Measurements from ENCODE around the gene PPM1L.

PPM1L gene

DNA sequence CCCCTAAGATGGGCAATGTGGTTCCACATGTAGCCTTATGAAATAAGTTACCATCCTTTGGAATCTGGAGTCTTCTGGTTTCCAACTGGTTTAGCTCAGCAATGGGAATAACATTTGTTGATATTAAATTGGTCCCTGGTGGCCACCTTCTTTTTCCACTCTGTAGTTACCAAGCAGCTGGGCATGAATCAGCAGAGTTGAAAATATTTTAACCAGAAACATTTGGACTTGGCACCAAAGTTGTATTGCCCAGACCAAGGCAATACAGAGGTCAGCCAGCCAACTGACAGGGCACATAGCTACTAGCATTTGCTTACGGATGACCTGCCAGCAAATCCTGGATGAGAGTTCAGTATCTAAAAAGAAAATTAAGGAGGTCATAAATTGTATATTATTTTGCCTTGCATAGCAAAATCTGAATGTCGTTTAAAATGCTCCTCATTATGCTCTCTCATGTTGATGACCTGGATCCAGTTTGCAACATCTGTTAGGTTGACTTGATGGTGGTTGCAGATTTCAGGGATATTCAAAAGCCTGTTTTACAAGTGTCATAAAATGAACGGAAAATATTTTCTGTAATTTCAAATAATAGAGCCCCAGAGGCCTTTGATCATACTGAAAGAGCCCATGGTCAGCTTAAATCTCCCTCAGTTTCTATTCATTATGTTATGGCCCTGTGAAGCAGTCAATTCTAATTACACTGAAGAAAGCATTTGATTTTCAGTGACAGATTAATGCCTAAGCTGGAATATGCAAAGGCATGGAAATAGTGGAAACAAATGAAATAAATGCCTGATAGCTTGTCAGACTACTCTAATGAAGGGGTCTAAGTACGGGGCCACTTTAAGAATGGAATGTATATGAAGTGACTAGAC is 54.6 kb downstream of the PPM1L start:
- H4K20me1 ChIP-seq: peaks cover 0 to 10% (median 0%) of the 10 kb centered on the region in 11 experiments; a peak in 3 of 22 replicates
- no peak overlapping the region for H3K4me3 ChIP-seq
- H3K4me2 ChIP-seq: peak overlapping the region in 10 of 11 experiments; percentile 34 to 70 (median 60); a peak in 19 of 22 replicates
- no peak for TF ChIP-seq Cebpa-rat (IDR thresholded peaks at IDR 0.05)
- H3K27me3 ChIP-seq: no peaks in the 10 kb centered on the region
- no peak overlapping the region for H3K9ac ChIP-seq
- H3K9me3 ChIP-seq (replicated peaks in 1 of 11): no peaks in the 10 kb centered on the region
- H3K4me1 ChIP-seq: peaks cover 23 to 33% (median 25%) of the 10 kb centered on the region in 10 experiments
- H3K27ac ChIP-seq: peak overlapping the region in 2 of 11 experiments; percentile 19 to 35; a peak in 1 of 22 replicates
- no peaks in the 10 kb centered on the region for H3K36me3 ChIP-seq

DNA sequence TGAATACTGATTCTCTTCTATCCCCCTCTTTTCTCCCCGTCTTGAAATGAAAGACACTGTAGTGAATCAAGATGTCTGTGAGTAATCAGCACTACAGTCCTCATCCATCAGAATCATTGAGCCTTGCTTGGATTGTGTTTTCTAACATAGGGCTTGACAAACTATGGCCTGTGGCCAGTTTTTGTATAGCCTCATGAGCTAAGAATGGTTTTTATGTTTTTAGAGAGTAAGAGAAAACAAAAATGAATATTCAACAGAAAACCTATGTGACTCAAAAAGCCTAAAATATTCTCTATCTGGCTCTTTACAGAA is 55.2 kb downstream of the PPM1L start:
- TF ChIP-seq Cebpa-rat (IDR thresholded peaks at IDR 0.05): no peak
- Histone ChIP-seq H3K27me3 (no peaks in the 10 kb centered on the region), H3K9ac (no peak overlapping the region), H4K20me1 (peaks cover 0 to 10% (median 0%) of the 10 kb centered on the region in 11 experiments; a peak in 3 of 22 replicates), H3K4me1 (peaks cover 23 to 27% (median 25%) of the 10 kb centered on the region in 10 experiments), H3K9me3 (replicated peaks in 1 of 11) (no peaks in the 10 kb centered on the region), H3K27ac (no peak overlapping the region), H3K36me3 (no peaks in the 10 kb centered on the region), H3K4me3 (no peak overlapping the region), H3K4me2 (no peak overlapping the region)

DNA sequence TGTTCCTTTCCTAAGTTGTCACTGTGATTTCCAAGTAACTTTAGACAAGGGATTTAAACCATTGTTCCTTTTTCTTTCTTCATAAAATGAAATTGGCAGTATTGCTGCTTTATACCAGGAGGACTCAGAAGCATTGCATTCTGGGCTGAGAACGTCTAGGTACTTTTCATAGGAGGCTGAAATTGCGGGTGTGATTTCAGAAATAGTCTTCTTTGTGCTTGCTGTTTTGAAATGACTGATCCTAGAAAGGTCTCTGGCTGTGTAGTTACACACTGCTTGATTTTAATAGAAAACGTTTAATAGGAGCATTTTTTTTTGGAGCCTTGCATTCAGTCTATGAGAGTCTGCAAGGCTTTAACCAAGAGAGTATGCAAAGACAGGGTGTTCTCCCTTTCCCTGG is 56.3 kb downstream of the PPM1L start:
- no peak overlapping the region for H3K9ac ChIP-seq
- no peak overlapping the region for H3K4me2 ChIP-seq
- peaks cover 0 to 10% (median 0%) of the 10 kb centered on the region in 11 experiments; a peak in 3 of 22 replicates for H4K20me1 ChIP-seq
- peaks cover 23 to 27% (median 25%) of the 10 kb centered on the region in 10 experiments for H3K4me1 ChIP-seq
- H3K27ac ChIP-seq: no peak overlapping the region
- no peak overlapping the region for H3K4me3 ChIP-seq
- H3K36me3 ChIP-seq: no peaks in the 10 kb centered on the region
- no peaks in the 10 kb centered on the region for H3K9me3 ChIP-seq (replicated peaks in 1 of 11)
- TF ChIP-seq Cebpa-rat (IDR thresholded peaks at IDR 0.05): no peak
- H3K27me3 ChIP-seq: no peaks in the 10 kb centered on the region

DNA sequence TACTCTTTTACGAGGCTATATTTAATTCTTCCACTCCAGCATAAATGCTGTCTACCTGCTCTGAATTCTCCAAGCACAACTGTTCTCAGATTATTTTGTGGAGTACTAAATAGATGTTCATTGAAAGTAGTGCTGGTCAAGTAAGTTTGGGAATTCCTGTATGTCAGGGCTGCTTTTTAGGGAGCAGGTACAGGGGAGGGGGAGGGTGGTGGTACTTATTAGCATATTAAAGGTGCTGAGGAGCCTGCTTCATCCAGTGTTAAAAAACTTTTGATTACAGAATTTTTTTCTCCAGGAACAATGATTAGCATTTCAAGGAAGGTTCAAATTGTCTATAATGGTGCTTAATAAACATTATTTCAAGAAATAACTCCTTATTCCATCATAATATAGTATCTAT is 59.2 kb downstream of the PPM1L start:
- Histone ChIP-seq H3K27ac (no peak overlapping the region), H3K4me1 (peaks cover 2 to 5% (median 3%) of the 10 kb centered on the region in 10 experiments), H3K9ac (no peak overlapping the region), H3K36me3 (no peaks in the 10 kb centered on the region), H4K20me1 (peaks cover 0 to 5% (median 0%) of the 10 kb centered on the region in 11 experiments; a peak in 2 of 22 replicates), H3K27me3 (no peaks in the 10 kb centered on the region), H3K4me3 (no peak overlapping the region), H3K4me2 (no peak overlapping the region), H3K9me3 (replicated peaks in 1 of 11) (no peaks in the 10 kb centered on the region)
- no peak for TF ChIP-seq Cebpa-rat (IDR thresholded peaks at IDR 0.05)

DNA sequence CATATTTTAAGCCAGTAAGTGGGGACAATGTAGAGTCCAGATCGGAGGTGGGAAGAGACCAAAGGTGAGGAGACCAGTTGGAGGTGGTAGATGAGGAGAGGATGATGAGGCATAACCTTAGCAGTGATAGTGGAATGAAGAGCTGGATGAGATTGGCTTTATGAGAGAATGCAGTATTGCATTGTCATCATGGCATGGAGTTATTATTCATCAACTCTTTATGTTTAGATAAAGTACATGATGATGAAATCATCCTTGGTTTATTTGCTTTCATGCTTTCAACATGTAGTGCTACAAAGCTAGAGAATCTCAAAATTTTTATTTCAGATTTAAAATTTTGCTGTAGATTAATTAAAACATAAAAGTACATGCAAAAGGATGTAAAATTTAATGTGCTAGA is 64.0 kb downstream of the PPM1L start:
- H3K9ac ChIP-seq: no peak overlapping the region
- no peaks in the 10 kb centered on the region for H3K27me3 ChIP-seq
- H3K4me1 ChIP-seq: no peaks in the 10 kb centered on the region
- H4K20me1 ChIP-seq: no peaks in the 10 kb centered on the region
- H3K4me3 ChIP-seq: no peak overlapping the region
- no peak for TF ChIP-seq Cebpa-rat (IDR thresholded peaks at IDR 0.05)
- H3K36me3 ChIP-seq: no peaks in the 10 kb centered on the region
- no peaks in the 10 kb centered on the region for H3K9me3 ChIP-seq (replicated peaks in 1 of 11)
- H3K27ac ChIP-seq: no peak overlapping the region
- H3K4me2 ChIP-seq: no peak overlapping the region

DNA sequence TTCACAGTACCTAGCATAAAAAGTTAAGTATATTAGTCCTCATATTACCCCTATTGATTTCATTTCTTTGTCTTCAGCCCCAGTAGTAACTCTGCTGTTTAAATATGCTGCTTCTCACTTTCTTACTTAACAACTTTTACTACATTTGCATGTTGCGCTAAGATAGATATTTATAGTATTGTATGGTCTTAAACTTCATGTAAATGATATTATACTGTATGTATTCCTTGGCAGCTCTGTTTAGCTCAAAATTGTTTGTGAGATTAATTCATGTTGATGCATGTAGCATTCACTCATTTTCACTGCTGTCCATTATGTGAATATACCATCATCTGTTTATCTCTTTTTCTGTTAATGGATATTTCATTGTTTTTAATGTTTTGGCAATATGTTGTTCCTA is 64.4 kb downstream of the PPM1L start:
- Histone ChIP-seq H3K36me3 (no peaks in the 10 kb centered on the region), H3K27me3 (no peaks in the 10 kb centered on the region), H3K4me2 (no peak overlapping the region), H3K9me3 (replicated peaks in 1 of 11) (no peaks in the 10 kb centered on the region), H3K4me3 (no peak overlapping the region), H3K9ac (no peak overlapping the region), H3K27ac (no peak overlapping the region), H4K20me1 (no peaks in the 10 kb centered on the region), H3K4me1 (no peaks in the 10 kb centered on the region)
- no peak for TF ChIP-seq Cebpa-rat (IDR thresholded peaks at IDR 0.05)

DNA sequence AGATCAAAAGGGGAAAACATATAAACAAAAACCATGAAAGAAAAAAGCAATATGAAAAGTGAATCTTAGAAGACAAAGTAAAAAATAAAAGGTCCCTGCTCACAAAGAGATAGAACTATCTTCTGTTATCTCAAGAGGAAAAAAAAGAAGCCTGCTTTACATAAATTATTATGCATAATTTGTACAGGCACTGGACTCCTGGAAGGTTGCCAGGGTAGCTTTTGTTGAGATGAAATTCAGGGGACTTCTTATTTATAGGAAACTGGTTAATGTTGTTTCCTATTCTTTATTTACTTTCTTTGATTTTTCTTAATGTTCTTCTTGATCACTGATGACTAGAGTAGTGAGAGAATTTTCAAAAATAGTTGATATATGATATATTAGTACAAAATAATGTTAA is 66.9 kb downstream of the PPM1L start:
- H3K9ac ChIP-seq: no peak overlapping the region
- H3K36me3 ChIP-seq: no peaks in the 10 kb centered on the region
- no peak overlapping the region for H3K27ac ChIP-seq
- H3K4me1 ChIP-seq: peaks cover 0 to 3% (median 0%) of the 10 kb centered on the region in 10 experiments; a peak in 1 of 20 replicates
- H3K9me3 ChIP-seq (replicated peaks in 1 of 11): no peaks in the 10 kb centered on the region
- no peak overlapping the region for H3K4me3 ChIP-seq
- H4K20me1 ChIP-seq: no peaks in the 10 kb centered on the region; a peak in 1 of 22 replicates
- no peak for TF ChIP-seq Cebpa-rat (IDR thresholded peaks at IDR 0.05)
- no peaks in the 10 kb centered on the region for H3K27me3 ChIP-seq
- no peak overlapping the region for H3K4me2 ChIP-seq

DNA sequence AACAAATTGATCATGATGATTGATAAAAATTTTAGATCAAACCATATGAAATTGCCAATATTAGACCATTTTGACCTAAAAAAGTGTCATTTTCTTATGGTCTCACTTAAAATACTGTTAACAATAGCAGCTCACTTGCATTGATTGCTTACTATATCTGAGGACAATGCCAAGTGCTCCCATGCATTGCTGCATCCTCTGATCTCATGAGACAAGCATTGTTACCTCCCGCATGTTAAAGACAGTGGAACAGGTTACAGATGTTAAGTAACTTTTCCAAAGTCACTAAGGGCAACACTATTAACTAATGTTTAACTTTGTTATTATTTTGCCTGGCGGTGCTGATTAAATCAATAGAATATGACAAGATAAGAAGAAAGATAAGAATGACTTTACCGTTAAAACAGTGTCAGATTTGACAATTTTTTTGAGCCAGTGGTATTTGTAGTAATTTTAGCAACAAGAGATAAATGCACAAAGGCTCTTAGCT is 69.3 kb downstream of the PPM1L start:
- Histone ChIP-seq H3K4me2 (no peak overlapping the region), H3K9me3 (replicated peaks in 1 of 11) (no peaks in the 10 kb centered on the region)
- no peak for TF ChIP-seq Cebpa-rat (IDR thresholded peaks at IDR 0.05)

DNA sequence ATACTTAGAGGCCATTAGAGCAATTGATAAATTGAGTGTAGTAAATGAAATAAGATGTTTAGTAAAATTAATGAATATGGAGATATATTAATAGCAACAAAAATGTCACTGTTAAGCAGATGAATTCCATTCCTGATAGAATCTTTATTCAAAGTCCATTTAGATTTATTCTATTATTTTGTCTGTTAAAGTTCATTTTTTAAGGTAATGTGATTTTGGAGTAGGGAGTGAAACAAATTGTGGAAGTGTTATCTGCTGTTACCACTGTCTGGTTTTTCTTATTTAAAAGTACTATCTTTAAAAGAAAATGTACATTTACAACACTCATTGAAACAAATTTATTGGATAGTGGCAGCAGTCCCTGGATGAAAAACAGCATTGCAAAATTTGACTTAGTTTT is 70.4 kb downstream of the PPM1L start:
- Histone ChIP-seq H3K9me3 (replicated peaks in 1 of 11) (no peaks in the 10 kb centered on the region), H3K4me2 (no peak overlapping the region), H3K4me1 (peaks cover 0 to 3% (median 0%) of the 10 kb centered on the region in 10 experiments; a peak in 2 of 20 replicates), H4K20me1 (peaks cover 0 to 8% (median 0%) of the 10 kb centered on the region in 11 experiments; a peak in 1 of 22 replicates), H3K36me3 (no peaks in the 10 kb centered on the region), H3K27me3 (no peaks in the 10 kb centered on the region), H3K27ac (no peak overlapping the region), H3K4me3 (no peak overlapping the region), H3K9ac (no peak overlapping the region)
- TF ChIP-seq Cebpa-rat (IDR thresholded peaks at IDR 0.05): no peak

More for the DNA sequence above, 69.3 kb downstream of the PPM1L start:
- Histone ChIP-seq H4K20me1 (peaks cover 0 to 8% (median 0%) of the 10 kb centered on the region in 11 experiments; a peak in 1 of 22 replicates), H3K27me3 (no peaks in the 10 kb centered on the region), H3K4me1 (peaks cover 0 to 3% (median 0%) of the 10 kb centered on the region in 10 experiments; a peak in 1 of 20 replicates), H3K27ac (no peak overlapping the region), H3K36me3 (no peaks in the 10 kb centered on the region), H3K4me3 (no peak overlapping the region), H3K9ac (no peak overlapping the region)
